Thoracic aorta (tissue), 2 donors: ENCODE data around the gene HTR6. TPM values are rescaled to one million over a fixed set of nuclear protein-coding genes. Genes with fewer than 3 reads are reported as not detected.

Experiments used
- ATAC-seq: fragments of 150-250 bp; one replicate; pipeline ENCODE4 v1.8.0; 2017; ENCODE audit warnings: low read depth; ENCODE audit not compliant: insufficient number of reproducible peaks, low FRiP score
- DNase-seq: peaks from one replicate; pipeline ENCODE4 v3.0.0-alpha.2; 2020; ENCODE audit warnings: low spot score
- H3K27ac ChIP-seq, 2 donors: fragments of 200-600 bp; sonication (generic); 1 replicate in 1 of 2; 2 replicates in 1 of 2; pipeline ENCODE4 v1.5.1; 2016; ENCODE audit warnings: mild to moderate bottlenecking in 2 of 2, moderate library complexity in 2 of 2
- H3K27me3 ChIP-seq: fragments of 200-600 bp; sonication (generic); replicated peaks from 2 replicates; pipeline ENCODE4 v1.6.0; 2016; ENCODE audit warnings: mild to moderate bottlenecking; ENCODE audit not compliant: insufficient read depth
- H3K36me3 ChIP-seq: fragments of 200-600 bp; sonication (generic); one replicate; pipeline ENCODE4 v1.5.1; 2016
- H3K4me1 ChIP-seq, 2 donors: fragments of 200-600 bp; sonication (generic); 1 replicate in 1 of 2; 2 replicates in 1 of 2; pipeline versions ENCODE4 v1.5.1 to v1.6.0; 2016; ENCODE audit warnings: low read depth in 2 of 2, mild to moderate bottlenecking in 1 of 2; ENCODE audit not compliant: control insufficient read depth in 1 of 2
- H3K4me3 ChIP-seq: fragments of 200-600 bp; sonication (generic); 2 replicates; pipeline ENCODE4 v1.5.1; 2016; ENCODE audit warnings: mild to moderate bottlenecking
- H3K9me3 ChIP-seq: fragments of 200-600 bp; sonication (generic); 2 replicates; pipeline ENCODE4 v1.5.1; 2016
- CTCF ChIP-seq: fragments of 200-600 bp; sonication (generic); IDR thresholded peaks from one replicate; pipeline ENCODE4 v1.5.1; 2019; ENCODE audit warnings: antibody characterized with exemption
- total RNA-seq, 2 donors: library from RNA; depleted of rRNA; stranded (reverse); fragments of >200 nt; gene quantifications; one replicate each; pipeline versions ENCODE4 v1.1.0 to v1.2.3, GENCODE V29; 2016

HTR6 gene
- total RNA-seq, 2 donors from 2014 or later: 0.41 TPM; not detected in 1

GRCh38 chr1:19651141-19651737, 13.4 kb upstream of the HTR6 start:
- DNase-seq: no peak
- no peak for ATAC-seq
- Histone ChIP-seq H3K27me3 (no peaks in the 10 kb centered on the region), H3K27ac (peak overlapping the region; percentile 50 to 53), H3K36me3 (peaks cover 8% of the 10 kb centered on the region), H3K4me3 (peak overlapping the region; percentile 35), H3K9me3 (no peaks in the 10 kb centered on the region), H3K4me1 (peaks cover 19 to 60% of the 10 kb centered on the region in 2 donors)
- peak; percentile 64 for TF ChIP-seq CTCF

GRCh38 chr1:19654386-19654785, 10.3 kb upstream of the HTR6 start:
- H3K9me3 ChIP-seq: no peaks in the 10 kb centered on the region
- peaks cover 11 to 37% of the 10 kb centered on the region in 2 donors for H3K4me1 ChIP-seq
- DNase-seq: no peak
- no peak for TF ChIP-seq CTCF
- H3K27me3 ChIP-seq: no peaks in the 10 kb centered on the region
- ATAC-seq: no peak
- H3K36me3 ChIP-seq: peaks cover 18% of the 10 kb centered on the region
- no peak overlapping the region for H3K27ac ChIP-seq
- H3K4me3 ChIP-seq: no peak overlapping the region

- no peaks in the 10 kb centered on the region for H3K9me3 ChIP-seq
- TF ChIP-seq CTCF: no peak
- H3K27ac ChIP-seq: no peak overlapping the region
- no peak overlapping the region for H3K4me3 ChIP-seq
- no peak for DNase-seq
- no peaks in the 10 kb centered on the region for H3K27me3 ChIP-seq
- no peak for ATAC-seq
- peaks cover 10 to 30% of the 10 kb centered on the region in 2 donors for H3K4me1 ChIP-seq
- H3K36me3 ChIP-seq: peaks cover 18% of the 10 kb centered on the region
Measured at GRCh38 chr1:19654886-19655717, 9.6 kb upstream of the HTR6 start.

GRCh38 chr1:19655718-19656080, 9.0 kb upstream of the HTR6 start:
- no peak overlapping the region for H3K27ac ChIP-seq
- peaks cover 4 to 24% of the 10 kb centered on the region in 2 donors for H3K4me1 ChIP-seq
- no peaks in the 10 kb centered on the region for H3K27me3 ChIP-seq
- DNase-seq (no peak), ATAC-seq (no peak)
- H3K9me3 ChIP-seq: no peaks in the 10 kb centered on the region
- H3K4me3 ChIP-seq: no peak overlapping the region
- H3K36me3 ChIP-seq: peaks cover 18% of the 10 kb centered on the region
- TF ChIP-seq CTCF: no peak

GRCh38 chr1:19656134-19656779, 8.4 kb upstream of the HTR6 start:
- TF ChIP-seq CTCF: no peak
- Histone ChIP-seq H3K27me3 (no peaks in the 10 kb centered on the region), H3K27ac (no peak overlapping the region), H3K9me3 (no peaks in the 10 kb centered on the region), H3K36me3 (peaks cover 18% of the 10 kb centered on the region), H3K4me1 (peaks cover 0 to 19% of the 10 kb centered on the region in 2 donors), H3K4me3 (no peak overlapping the region)
- no peak for DNase-seq
- no peak for ATAC-seq
